ENCODE results near the gene SMOC2.

DNA sequence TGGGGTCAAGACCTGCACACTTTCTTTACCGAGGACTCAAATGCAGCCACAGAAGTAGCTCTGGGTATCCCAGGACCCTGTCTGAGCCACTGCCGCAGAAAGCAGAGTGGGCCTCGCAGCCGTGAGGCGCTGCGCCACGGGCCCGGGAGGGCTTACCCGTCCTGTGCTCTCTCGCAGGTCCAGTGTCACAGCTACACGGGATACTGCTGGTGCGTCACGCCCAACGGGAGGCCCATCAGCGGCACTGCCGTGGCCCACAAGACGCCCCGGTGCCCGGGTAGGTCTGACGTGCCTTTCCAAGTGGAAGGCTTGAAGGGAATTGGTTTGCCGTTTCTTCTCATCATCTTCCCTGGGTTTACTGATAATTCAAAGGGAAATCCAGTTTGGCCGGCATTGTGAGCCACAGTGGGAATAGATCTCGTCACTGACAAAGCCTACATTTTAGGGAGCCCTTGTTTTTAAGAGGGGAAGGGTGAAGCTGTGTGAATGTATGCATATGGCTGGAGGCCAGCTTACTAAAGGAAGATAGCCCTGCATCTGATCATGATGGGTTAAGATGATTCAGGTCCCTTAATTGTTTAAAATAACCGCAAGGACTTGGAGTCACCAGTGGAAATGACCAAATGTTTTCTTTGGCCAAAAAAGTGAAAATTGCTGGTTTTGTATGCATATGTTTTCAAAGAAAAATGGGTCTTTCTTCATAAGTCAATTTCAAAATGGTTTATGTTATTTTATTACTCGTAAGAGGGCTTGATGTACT lies 86.6 kb downstream of the SMOC2 start:
- TF ChIP-seq EZH2 (IDR thresholded peaks at IDR 0.05) (no peak), POLR2AphosphoS5 (IDR thresholded peaks at IDR 0.05; ENCODE audit: borderline replicate concordance, low read depth, low read length) (no peak), FOXP2 (optimal IDR thresholded peaks at IDR 0.05; ENCODE audit: control extremely low read depth, extremely low read length, insufficient read depth) (no peak)
